Gastroesophageal sphincter (tissue), 3 donors: ENCODE data around the gene EML2.

Source experiments
- CTCF ChIP-seq, 4 experiments: fragments of 200-600 bp in 2 of 4; fragments of 450-650 bp in 2 of 4; sonication (generic) in 1 of 4; IDR thresholded peaks; one replicate each; pipeline ENCODE4 v1.5.1; 2017 to 2019; ENCODE audit warnings: antibody characterized with exemption in 4 of 4, mild to moderate bottlenecking in 2 of 4, moderate library complexity in 2 of 4
- POLR2A ChIP-seq, 2 donors: fragments of 450-650 bp; IDR thresholded peaks; one replicate each; pipeline ENCODE4 v1.6.1; 2017; ENCODE audit warnings: antibody characterized with exemption in 2 of 2, mild to moderate bottlenecking in 2 of 2, moderate library complexity in 1 of 2

GRCh38 chr19:45599286-45599685, 39.9 kb downstream of the EML2 start:
- TF ChIP-seq CTCF (IDR thresholded peaks at IDR 0.05) = no peak
- no peak for TF ChIP-seq POLR2A (IDR thresholded peaks at IDR 0.05)
